Measurements from ENCODE around the gene DOCK3. TPM values are rescaled to one million over a fixed set of nuclear protein-coding genes. Genes with fewer than 3 reads are reported as not detected.
"Not testable (repeated sequence)": the region's sequence is repeated elsewhere in the genome, so short reads cannot be mapped to it uniquely, and the experiment has no call there.

Gene DOCK3
- total and polyA plus RNA-seq, 3 donors from 2014 or later = 8.4 to 11.7 (median 11.2) TPM

- intact Hi-C loops (cut with DNase I; ENCODE audit: low total_unique reads) = no loop called here
- H3K27ac ChIP-seq = no peak overlapping the region
- H3K9me3 ChIP-seq = no peaks in the 10 kb centered on the region
- H3K27me3 ChIP-seq = no peaks in the 10 kb centered on the region
- no peaks in the 10 kb centered on the region for H3K36me3 ChIP-seq (ENCODE audit: low read depth, missing control alignments)
- TF ChIP-seq CTCF (IDR thresholded peaks at IDR 0.05) (no peak), POLR2A (IDR thresholded peaks at IDR 0.05) (no peak)
- no peaks in the 10 kb centered on the region for H3K4me1 ChIP-seq
- H3K4me3 ChIP-seq = no peak overlapping the region
- DNase-seq = no peak
- WGBS, 2 donors = 93 to 95% methylated on average over 3 of the region's 3 CpGs
Measured at GRCh38 chr3:51123531-51123930, 448.8 kb downstream of the DOCK3 start.

- H3K4me1 ChIP-seq; DNase-seq; H3K9me3 ChIP-seq; H3K27me3 ChIP-seq; H3K36me3 ChIP-seq (ENCODE audit: low read depth, missing control alignments); H3K27ac ChIP-seq; H3K4me3 ChIP-seq; intact Hi-C loops (cut with DNase I; ENCODE audit: low total_unique reads): not testable (repeated sequence)
- 94 to 100% methylated on average over 1 of the region's 1 CpG for WGBS, 2 donors
Measured at GRCh38 chr3:51131607-51132006, 456.9 kb downstream of the DOCK3 start.

GRCh38 chr3:51137715-51138114 is 463.0 kb downstream of the DOCK3 start:
- WGBS, 2 donors = 90% methylated on average over 1 of the region's 1 CpG

GRCh38 chr3:51139616-51140015 is 464.9 kb downstream of the DOCK3 start:
- H3K4me1 ChIP-seq = no peaks in the 10 kb centered on the region
- H3K4me3 ChIP-seq = no peak overlapping the region
- H3K36me3 ChIP-seq (ENCODE audit: low read depth, missing control alignments) = no peaks in the 10 kb centered on the region
- H3K27me3 ChIP-seq = no peaks in the 10 kb centered on the region
- intact Hi-C loops (cut with DNase I; ENCODE audit: low total_unique reads) = no loop called here
- H3K9me3 ChIP-seq = no peaks in the 10 kb centered on the region
- WGBS, 2 donors = 78 to 97% methylated on average over 1 of the region's 1 CpG
- no peak for TF ChIP-seq POLR2A (IDR thresholded peaks at IDR 0.05)
- TF ChIP-seq CTCF (IDR thresholded peaks at IDR 0.05) = no peak
- H3K27ac ChIP-seq = no peak overlapping the region
- no peak for DNase-seq

More at GRCh38 chr3:51137715-51138114, 463.0 kb downstream of the DOCK3 start:
- TF ChIP-seq POLR2A (IDR thresholded peaks at IDR 0.05) = no peak
- TF ChIP-seq CTCF (IDR thresholded peaks at IDR 0.05) = no peak
- no peaks in the 10 kb centered on the region for H3K9me3 ChIP-seq
- no peak for DNase-seq
- H3K4me3 ChIP-seq = no peak overlapping the region
- no peaks in the 10 kb centered on the region for H3K36me3 ChIP-seq (ENCODE audit: low read depth, missing control alignments)
- no peaks in the 10 kb centered on the region for H3K27me3 ChIP-seq
- H3K4me1 ChIP-seq = no peaks in the 10 kb centered on the region
- H3K27ac ChIP-seq = no peak overlapping the region
- intact Hi-C loops (cut with DNase I; ENCODE audit: low total_unique reads) = no loop called here

- intact Hi-C loops (cut with DNase I; ENCODE audit: low total_unique reads) = no loop called here
- Histone ChIP-seq H3K36me3 (ENCODE audit: low read depth, missing control alignments) (no peaks in the 10 kb centered on the region), H3K9me3 (no peaks in the 10 kb centered on the region), H3K4me1 (no peaks in the 10 kb centered on the region), H3K27ac (no peak overlapping the region), H3K27me3 (no peaks in the 10 kb centered on the region), H3K4me3 (no peak overlapping the region)
- DNase-seq = no peak
- 55 to 67% methylated on average over 2 of the region's 2 CpGs for whole genome bisulfite sequencing, 2 donors
- TF ChIP-seq CTCF (IDR thresholded peaks at IDR 0.05) = no peak
- TF ChIP-seq POLR2A (IDR thresholded peaks at IDR 0.05) = no peak
Measured at GRCh38 chr3:51141573-51141972, 466.8 kb downstream of the DOCK3 start.
